K562 (cell line): ENCODE data around the gene ITPR2. TPM values are rescaled to one million over a fixed set of nuclear protein-coding genes. Genes with fewer than 3 reads are reported as not detected.

Source experiments
- ASH1L ChIP-seq: fragments of 450-650 bp; IDR thresholded peaks from 2 replicates; pipeline ENCODE4 v1.6.1; 2018; ENCODE audit warnings: borderline replicate concordance, mild to moderate bottlenecking, low read depth; ENCODE audit not compliant: partially characterized antibody
- CBFA2T3 ChIP-seq: fragments of 450-650 bp; IDR thresholded peaks from 2 replicates; pipeline ENCODE4 v1.6.1; 2017
- CBFB ChIP-seq: sonication (generic); formaldehyde crosslinking; IDR thresholded peaks from 2 replicates; pipeline ENCODE4 v1.4.0; 2020; ENCODE audit warnings: mild to moderate bottlenecking, missing genetic modification reagents
- CBX3 ChIP-seq, 2 experiments: IDR thresholded peaks; 1 replicate in 1 of 2; 2 replicates in 1 of 2; pipeline ENCODE4 v1.6.1; 2012; ENCODE audit warnings: inconsistent platforms in 2 of 2, low read length in 2 of 2, borderline replicate concordance in 1 of 2, control low read depth in 1 of 2
- CBX8 ChIP-seq: fragments of 200-600 bp; sonication (generic); IDR thresholded peaks from 2 replicates; pipeline ENCODE4 v1.6.1; 2012; ENCODE audit warnings: borderline replicate concordance, mixed run types, low read depth, mild to moderate bottlenecking, moderate library complexity, mixed read lengths, low read length, control low read depth, inconsistent platforms; ENCODE audit not compliant: poor library complexity, severe bottlenecking; ENCODE audit errors: extremely low read depth
- ILK ChIP-seq: fragments of 450-650 bp; IDR thresholded peaks from 2 replicates; pipeline ENCODE4 v1.6.1; 2016; ENCODE audit warnings: missing genetic modification characterization, low read depth, mild to moderate bottlenecking, missing compliant biosample characterization, moderate library complexity, borderline replicate concordance
- KLF16 ChIP-seq: IDR thresholded peaks from 2 replicates; pipeline ENCODE4 v1.6.1; 2016; ENCODE audit warnings: antibody characterized with exemption
- NFRKB ChIP-seq: fragments of 450-650 bp; IDR thresholded peaks from 2 replicates; pipeline ENCODE4 v1.6.1; 2016; ENCODE audit warnings: low read depth
- PHF20 ChIP-seq: fragments of 450-650 bp; IDR thresholded peaks from 2 replicates; pipeline ENCODE4 v1.6.1; 2018; ENCODE audit not compliant: partially characterized antibody
- RBM15 ChIP-seq: fragments of 200-400 bp; formaldehyde crosslinking; IDR thresholded peaks from 2 replicates; pipeline ENCODE4 v1.6.1; 2018; ENCODE audit warnings: mild to moderate bottlenecking, low read length, moderate library complexity; ENCODE audit not compliant: insufficient read depth
- RFX5 ChIP-seq: IDR thresholded peaks from 2 replicates; pipeline ENCODE4 v1.6.1; 2011; ENCODE audit warnings: low read depth, mild to moderate bottlenecking, improper control_type of control experiment, low read length
- TCFL5 ChIP-seq: fragments of 250-450 bp; sonication (Bioruptor Pico); conservative IDR thresholded peaks from 2 replicates; pipeline ENCODE4 v1.6.1; 2021; ENCODE audit warnings: mild to moderate bottlenecking, moderate library complexity, matching md5 sums
- ZNF165 ChIP-seq: fragments of 250-450 bp; sonication (Bioruptor Pico); IDR thresholded peaks from 2 replicates; pipeline ENCODE4 v1.4.0; 2020; ENCODE audit warnings: borderline replicate concordance
- ZNF232 ChIP-seq: sonication (generic); formaldehyde crosslinking; IDR thresholded peaks from 2 replicates; pipeline ENCODE4 v1.8.0; 2022; ENCODE audit warnings: mild to moderate bottlenecking, missing genetic modification reagents
- ZNF3 ChIP-seq: fragments of 250-450 bp; sonication (Bioruptor Pico); IDR thresholded peaks from 2 replicates; pipeline ENCODE4 v1.5.0; 2021; ENCODE audit warnings: mild to moderate bottlenecking, moderate library complexity
- ZNF444 ChIP-seq: fragments of 250-450 bp; sonication (Bioruptor Pico); IDR thresholded peaks from 2 replicates; pipeline ENCODE4 v1.4.0; 2020; ENCODE audit warnings: mild to moderate bottlenecking, moderate library complexity
- ZNF583 ChIP-seq: fragments of 250-450 bp; sonication (Bioruptor Pico); IDR thresholded peaks from 2 replicates; pipeline ENCODE4 v1.4.0; 2020
- polyA plus RNA-seq, 8 experiments: library from polyadenylated mRNA; depleted of rRNA in 4 of 8; stranded (reverse) in 5 of 8; unstranded in 3 of 8; fragments of >200 nt; fragmentation: Nextera tagmentation in 2 of 8; fragmentation: Illumina TruSeq in 1 of 8; extraction: Ambion mirVana in 2 of 8; extraction: Trizol in 1 of 8; gene quantifications; 2 replicates each; pipeline versions ENCODE4 v1.2.1 to v1.2.3, GENCODE V29; 2011 to 2014; ENCODE audit warnings: inconsistent platforms in 1 of 8, missing spikeins in 1 of 8
- total RNA-seq, 7 experiments: library from RNA; depleted of rRNA in 6 of 7; stranded (reverse); fragments of >200 nt in 6 of 7; fragmentation: Illumina TruSeq in 2 of 7; extraction: Trizol in 2 of 7; gene quantifications; 2 replicates each; pipeline versions ENCODE4 v1.2.1 to v1.2.3, GENCODE V29; 2011 to 2021; ENCODE audit warnings: low replicate concordance in 1 of 7
- TF ChIP-seq, protein P1 (sequence below): fragments of 250-450 bp; sonication (Bioruptor Pico); IDR thresholded peaks from 2 replicates; pipeline ENCODE4 v1.8.0; 2021; ENCODE audit warnings: borderline replicate concordance, mild to moderate bottlenecking, moderate library complexity; ENCODE audit not compliant: poor library complexity, severe bottlenecking
- TF ChIP-seq, protein P2 (sequence below): fragments of 450-650 bp; IDR thresholded peaks from 2 replicates; pipeline ENCODE4 v1.6.1; 2016
- TF ChIP-seq, protein P3 (sequence below): fragments of 450-650 bp; formaldehyde crosslinking; IDR thresholded peaks from 2 replicates; pipeline ENCODE4 v1.4.0; 2020; ENCODE audit warnings: mild to moderate bottlenecking, moderate library complexity
- TF ChIP-seq, protein P4 (sequence below): fragments of 450-650 bp; IDR thresholded peaks from 2 replicates; pipeline ENCODE4 v1.6.1; 2016; ENCODE audit warnings: mild to moderate bottlenecking
- TF ChIP-seq, protein P5 (sequence below): fragments of 450-650 bp; IDR thresholded peaks from 2 replicates; pipeline ENCODE4 v1.6.1; 2014; ENCODE audit warnings: low read depth, mild to moderate bottlenecking, moderate library complexity, borderline replicate concordance

ITPR2 gene
- total and polyA plus RNA-seq, 9 of the 15 experiments (the other 6 are each of a cell fraction or from before 2014, with no cell fraction given): 0.21 to 3.3 (median 0.95) TPM

DNA sequence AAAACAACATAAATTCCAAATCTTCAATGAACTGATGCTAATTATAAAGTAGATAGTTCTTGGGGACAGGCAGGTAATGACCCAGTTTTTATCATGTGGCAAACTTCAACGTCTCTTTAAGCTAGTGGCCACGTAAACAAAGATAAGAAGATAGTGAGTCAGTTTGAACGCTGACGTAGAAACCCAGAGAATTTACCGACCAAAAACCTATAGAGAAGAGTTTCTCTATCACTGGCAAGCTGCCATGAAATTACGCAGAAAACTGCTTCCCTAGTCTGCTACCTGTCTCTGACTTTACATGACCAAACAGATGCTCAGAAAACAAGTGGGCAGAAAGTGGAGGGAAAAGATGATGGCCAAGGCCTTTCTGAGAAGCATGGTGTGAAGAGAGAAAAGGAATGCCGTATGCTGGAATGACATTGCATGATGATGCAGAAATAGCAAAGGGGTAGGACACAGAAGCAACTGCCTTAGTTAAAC, 136.3 kb downstream of the ITPR2 start (continued):
- TF ChIP-seq ZNF583 (CRISPR knock-in tag) (no peak), CBFA2T3 (no peak), CBX8 (no peak), TCFL5 (CRISPR knock-in tag) (no peak), ASH1L (no peak), CBFB (CRISPR knock-in tag) (no peak), ZNF3 (no peak), ZNF232 (CRISPR knock-in tag) (no peak), ILK (tag) (no peak), PHF20 (no peak), RBM15 (no peak), CBX3 (IDR thresholded peaks at IDR 0.05; ENCODE audit: borderline replicate concordance in 1 of 2, low read length in 2 of 2) (0 out of 3 replicates have a peak, but pooled peaks of 1 of the 2 experiments have one; percentile 34), KLF16 (no peak), ZNF444 (CRISPR knock-in tag) (no peak), NFRKB (0 out of 2 replicates have a peak, but pooled peaks have one; percentile 69), ZNF165 (CRISPR knock-in tag) (no peak), RFX5 (no peak)
- TF ChIP-seq, protein P1, sequence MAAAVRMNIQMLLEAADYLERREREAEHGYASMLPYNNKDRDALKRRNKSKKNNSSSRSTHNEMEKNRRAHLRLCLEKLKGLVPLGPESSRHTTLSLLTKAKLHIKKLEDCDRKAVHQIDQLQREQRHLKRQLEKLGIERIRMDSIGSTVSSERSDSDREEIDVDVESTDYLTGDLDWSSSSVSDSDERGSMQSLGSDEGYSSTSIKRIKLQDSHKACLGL: no peak
- TF ChIP-seq, protein P2, sequence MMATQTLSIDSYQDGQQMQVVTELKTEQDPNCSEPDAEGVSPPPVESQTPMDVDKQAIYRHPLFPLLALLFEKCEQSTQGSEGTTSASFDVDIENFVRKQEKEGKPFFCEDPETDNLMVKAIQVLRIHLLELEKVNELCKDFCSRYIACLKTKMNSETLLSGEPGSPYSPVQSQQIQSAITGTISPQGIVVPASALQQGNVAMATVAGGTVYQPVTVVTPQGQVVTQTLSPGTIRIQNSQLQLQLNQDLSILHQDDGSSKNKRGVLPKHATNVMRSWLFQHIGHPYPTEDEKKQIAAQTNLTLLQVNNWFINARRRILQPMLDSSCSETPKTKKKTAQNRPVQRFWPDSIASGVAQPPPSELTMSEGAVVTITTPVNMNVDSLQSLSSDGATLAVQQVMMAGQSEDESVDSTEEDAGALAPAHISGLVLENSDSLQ: no peak
- TF ChIP-seq, protein P3, sequence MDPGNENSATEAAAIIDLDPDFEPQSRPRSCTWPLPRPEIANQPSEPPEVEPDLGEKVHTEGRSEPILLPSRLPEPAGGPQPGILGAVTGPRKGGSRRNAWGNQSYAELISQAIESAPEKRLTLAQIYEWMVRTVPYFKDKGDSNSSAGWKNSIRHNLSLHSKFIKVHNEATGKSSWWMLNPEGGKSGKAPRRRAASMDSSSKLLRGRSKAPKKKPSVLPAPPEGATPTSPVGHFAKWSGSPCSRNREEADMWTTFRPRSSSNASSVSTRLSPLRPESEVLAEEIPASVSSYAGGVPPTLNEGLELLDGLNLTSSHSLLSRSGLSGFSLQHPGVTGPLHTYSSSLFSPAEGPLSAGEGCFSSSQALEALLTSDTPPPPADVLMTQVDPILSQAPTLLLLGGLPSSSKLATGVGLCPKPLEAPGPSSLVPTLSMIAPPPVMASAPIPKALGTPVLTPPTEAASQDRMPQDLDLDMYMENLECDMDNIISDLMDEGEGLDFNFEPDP (CRISPR knock-in tag): no peak
- TF ChIP-seq, protein P4, sequence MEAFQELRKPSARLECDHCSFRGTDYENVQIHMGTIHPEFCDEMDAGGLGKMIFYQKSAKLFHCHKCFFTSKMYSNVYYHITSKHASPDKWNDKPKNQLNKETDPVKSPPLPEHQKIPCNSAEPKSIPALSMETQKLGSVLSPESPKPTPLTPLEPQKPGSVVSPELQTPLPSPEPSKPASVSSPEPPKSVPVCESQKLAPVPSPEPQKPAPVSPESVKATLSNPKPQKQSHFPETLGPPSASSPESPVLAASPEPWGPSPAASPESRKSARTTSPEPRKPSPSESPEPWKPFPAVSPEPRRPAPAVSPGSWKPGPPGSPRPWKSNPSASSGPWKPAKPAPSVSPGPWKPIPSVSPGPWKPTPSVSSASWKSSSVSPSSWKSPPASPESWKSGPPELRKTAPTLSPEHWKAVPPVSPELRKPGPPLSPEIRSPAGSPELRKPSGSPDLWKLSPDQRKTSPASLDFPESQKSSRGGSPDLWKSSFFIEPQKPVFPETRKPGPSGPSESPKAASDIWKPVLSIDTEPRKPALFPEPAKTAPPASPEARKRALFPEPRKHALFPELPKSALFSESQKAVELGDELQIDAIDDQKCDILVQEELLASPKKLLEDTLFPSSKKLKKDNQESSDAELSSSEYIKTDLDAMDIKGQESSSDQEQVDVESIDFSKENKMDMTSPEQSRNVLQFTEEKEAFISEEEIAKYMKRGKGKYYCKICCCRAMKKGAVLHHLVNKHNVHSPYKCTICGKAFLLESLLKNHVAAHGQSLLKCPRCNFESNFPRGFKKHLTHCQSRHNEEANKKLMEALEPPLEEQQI: peak; percentile 69; the same call in 1 of the 2 replicates
- TF ChIP-seq, protein P5, sequence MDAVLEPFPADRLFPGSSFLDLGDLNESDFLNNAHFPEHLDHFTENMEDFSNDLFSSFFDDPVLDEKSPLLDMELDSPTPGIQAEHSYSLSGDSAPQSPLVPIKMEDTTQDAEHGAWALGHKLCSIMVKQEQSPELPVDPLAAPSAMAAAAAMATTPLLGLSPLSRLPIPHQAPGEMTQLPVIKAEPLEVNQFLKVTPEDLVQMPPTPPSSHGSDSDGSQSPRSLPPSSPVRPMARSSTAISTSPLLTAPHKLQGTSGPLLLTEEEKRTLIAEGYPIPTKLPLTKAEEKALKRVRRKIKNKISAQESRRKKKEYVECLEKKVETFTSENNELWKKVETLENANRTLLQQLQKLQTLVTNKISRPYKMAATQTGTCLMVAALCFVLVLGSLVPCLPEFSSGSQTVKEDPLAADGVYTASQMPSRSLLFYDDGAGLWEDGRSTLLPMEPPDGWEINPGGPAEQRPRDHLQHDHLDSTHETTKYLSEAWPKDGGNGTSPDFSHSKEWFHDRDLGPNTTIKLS: peak; percentile 93
